Type B pancreatic cell (in vitro differentiated cells): ENCODE measurements around the gene HIBADH. TPM values are rescaled to one million over a fixed set of nuclear protein-coding genes. Genes with fewer than 3 reads are reported as not detected.
"Not testable (repeated sequence)": the region's sequence is repeated elsewhere in the genome, so short reads cannot be mapped to it uniquely, and the experiment has no call there.

Experiments used
- DNase-seq: peaks from one replicate; pipeline ENCODE4 v3.0.0; 2021; ENCODE audit warnings: mixed read lengths; ENCODE audit not compliant: unreplicated experiment; ENCODE audit errors: extremely low spot score
- H3K27ac Mint-ChIP-seq: 2 replicates; pipeline ENCODE4 v1.8.0; 2021; ENCODE audit warnings: mild to moderate bottlenecking, mixed read lengths
- H3K27me3 Mint-ChIP-seq: 2 replicates; pipeline ENCODE4 v1.8.0; 2021; ENCODE audit warnings: mixed read lengths
- H3K36me3 Mint-ChIP-seq: 2 replicates; pipeline ENCODE4 v1.8.0; 2021; ENCODE audit warnings: mixed read lengths
- H3K4me1 Mint-ChIP-seq: one replicate; pipeline ENCODE4 v1.8.0; 2021; ENCODE audit warnings: mixed read lengths; ENCODE audit not compliant: unreplicated experiment
- H3K4me3 Mint-ChIP-seq: 2 replicates; pipeline ENCODE4 v1.8.0; 2021; ENCODE audit warnings: mild to moderate bottlenecking, mixed read lengths
- H3K9me3 Mint-ChIP-seq: 2 replicates; pipeline ENCODE4 v1.8.0; 2021; ENCODE audit warnings: mixed read lengths
- CTCF ChIP-seq: fragments of 200-600 bp; sonication (generic); conservative IDR thresholded peaks from 2 replicates; pipeline ENCODE4 v1.5.0; 2021; ENCODE audit warnings: antibody characterized with exemption, mild to moderate bottlenecking
- total RNA-seq: library from RNA; stranded (reverse); gene quantifications from 2 replicates; pipeline ENCODE4 v1.2.1, GENCODE V29; 2021; ENCODE audit warnings: low replicate concordance

Gene HIBADH
- total RNA-seq, 1 donor from 2014 or later = 37.1 TPM

DNA sequence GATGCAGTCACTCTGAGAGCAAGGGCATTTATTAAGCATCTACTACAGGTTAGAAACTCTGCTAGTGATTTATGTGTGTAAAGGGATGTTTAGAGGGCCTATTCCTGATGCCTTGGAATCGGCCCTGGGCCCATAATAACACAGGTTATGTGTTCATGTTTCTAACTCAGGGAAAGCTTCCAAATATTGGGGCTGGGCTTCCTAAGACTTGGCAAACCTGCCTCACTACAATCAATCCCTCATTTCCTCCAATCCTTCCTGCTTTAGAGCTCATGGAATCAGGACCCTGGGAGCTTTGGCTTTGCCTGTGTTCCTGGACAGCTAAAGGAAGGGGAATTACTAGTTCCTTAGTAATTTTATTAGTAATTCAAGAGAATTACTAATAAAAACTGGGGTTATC lies 148.8 kb downstream of the HIBADH start:
- Mint-ChIP-seq H3K27me3 (no peaks in the 10 kb centered on the region), H3K9me3 (peaks cover 5% of the 10 kb centered on the region), H3K27ac (no peak overlapping the region), H3K4me3 (no peak overlapping the region), H3K36me3 (peaks cover 3% of the 10 kb centered on the region), H3K4me1 (peaks cover 46% of the 10 kb centered on the region)
- no peak for TF ChIP-seq CTCF
- no peak for DNase-seq

DNA sequence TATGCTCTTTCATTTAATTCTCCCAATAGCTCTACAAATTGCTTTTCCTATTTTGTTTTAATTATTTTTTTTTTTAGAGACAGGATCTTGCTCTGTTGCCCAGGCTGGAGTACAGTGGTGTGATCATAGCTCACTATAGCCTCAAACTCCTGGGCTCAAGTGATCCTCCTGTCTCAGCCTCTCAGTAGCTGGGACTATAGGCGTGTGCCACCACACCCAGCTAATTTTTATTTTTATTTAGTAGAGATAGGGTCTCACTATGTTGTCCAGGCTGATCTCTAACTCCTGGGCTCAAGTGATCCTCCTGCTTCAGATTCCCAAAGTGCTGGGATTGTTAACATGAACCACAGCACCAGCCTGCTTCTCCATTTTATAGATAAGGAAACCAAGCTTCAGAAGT lies 151.3 kb downstream of the HIBADH start:
- not testable (repeated sequence) for H3K4me3 Mint-ChIP-seq, H3K9me3 Mint-ChIP-seq, DNase-seq, H3K27me3 Mint-ChIP-seq, H3K27ac Mint-ChIP-seq, H3K36me3 Mint-ChIP-seq
- peaks cover 33% of the 10 kb centered on the region for H3K4me1 Mint-ChIP-seq

GRCh38 chr7:27510541-27510940 lies 152.1 kb downstream of the HIBADH start:
- Mint-ChIP-seq H3K4me1 (peaks cover 26% of the 10 kb centered on the region), H3K27me3 (no peaks in the 10 kb centered on the region), H3K27ac (no peak overlapping the region), H3K9me3 (peaks cover 5% of the 10 kb centered on the region), H3K4me3 (no peak overlapping the region), H3K36me3 (peaks cover 3% of the 10 kb centered on the region)
- no peak for DNase-seq
- no peak for TF ChIP-seq CTCF

- DNase-seq, H3K27me3 Mint-ChIP-seq, H3K4me1 Mint-ChIP-seq, H3K36me3 Mint-ChIP-seq, H3K4me3 Mint-ChIP-seq, H3K27ac Mint-ChIP-seq, H3K9me3 Mint-ChIP-seq: not testable (repeated sequence)
Measured at GRCh38 chr7:27501879-27502278, 160.8 kb downstream of the HIBADH start.

DNA sequence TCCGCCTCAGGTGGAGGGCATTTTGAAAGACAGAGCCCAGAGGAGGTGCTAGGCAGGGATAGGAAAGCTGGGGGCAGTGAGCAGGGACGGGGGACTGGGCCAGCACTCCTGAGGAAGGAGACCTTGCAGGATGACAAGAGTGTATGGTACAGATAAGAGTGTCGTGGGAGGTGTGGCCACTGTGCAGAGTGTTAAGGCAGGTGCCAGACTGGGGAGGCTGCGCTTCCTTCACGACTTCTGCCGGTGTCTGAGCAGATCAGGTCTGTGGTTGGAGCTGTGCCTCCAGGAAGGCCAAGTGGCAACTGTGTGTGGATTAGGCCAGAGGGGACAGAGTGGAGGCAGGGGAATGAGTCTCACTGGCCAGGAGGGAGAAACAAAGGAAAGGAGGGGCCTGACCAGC lies 161.7 kb downstream of the HIBADH start:
- Mint-ChIP-seq H3K27ac (no peak overlapping the region), H3K27me3 (no peaks in the 10 kb centered on the region), H3K36me3 (no peaks in the 10 kb centered on the region), H3K4me3 (no peak overlapping the region), H3K9me3 (no peaks in the 10 kb centered on the region), H3K4me1 (no peaks in the 10 kb centered on the region)
- TF ChIP-seq CTCF = no peak
- DNase-seq = no peak

DNA sequence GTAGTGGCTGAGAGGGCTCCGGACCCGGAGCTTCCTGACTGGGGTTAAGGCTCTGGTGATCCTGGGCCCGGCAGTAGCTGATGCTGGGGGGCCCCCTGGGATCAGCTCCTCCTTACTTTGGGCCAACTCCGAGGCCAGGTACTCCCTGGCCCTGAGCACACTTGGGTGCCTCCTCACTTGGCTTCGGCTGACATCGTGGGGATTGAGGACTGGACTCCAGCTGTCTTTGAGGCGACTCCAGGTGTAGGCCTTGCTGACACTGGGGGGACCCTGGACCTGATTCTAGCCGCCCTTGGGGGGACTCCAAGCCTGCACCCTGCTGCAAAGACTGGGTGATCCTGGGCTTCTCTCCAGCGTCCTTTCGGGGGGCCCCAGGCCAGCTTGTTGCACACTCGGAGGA lies 170.5 kb downstream of the HIBADH start:
- no peak for DNase-seq
- peaks cover 10% of the 10 kb centered on the region for H3K27me3 Mint-ChIP-seq
- no peak overlapping the region for H3K4me3 Mint-ChIP-seq
- no peaks in the 10 kb centered on the region for H3K9me3 Mint-ChIP-seq
- TF ChIP-seq CTCF = no peak
- no peak overlapping the region for H3K27ac Mint-ChIP-seq
- H3K36me3 Mint-ChIP-seq = no peaks in the 10 kb centered on the region
- no peaks in the 10 kb centered on the region for H3K4me1 Mint-ChIP-seq

- Mint-ChIP-seq H3K4me1 (no peaks in the 10 kb centered on the region), H3K27me3 (peaks cover 10% of the 10 kb centered on the region), H3K4me3 (no peak overlapping the region), H3K9me3 (no peaks in the 10 kb centered on the region), H3K36me3 (no peaks in the 10 kb centered on the region), H3K27ac (no peak overlapping the region)
- DNase-seq = no peak
- no peak for TF ChIP-seq CTCF
Measured at GRCh38 chr7:27491534-27491933, 171.1 kb downstream of the HIBADH start.
